Glutamatergic neuron (in vitro differentiated cells): ENCODE results near the gene RAP1GAP. TPM values are rescaled to one million over a fixed set of nuclear protein-coding genes. Genes with fewer than 3 reads are reported as not detected.

Experiments used
- DNase-seq: peaks from one replicate; pipeline ENCODE4 v3.0.0; 2022
- H3K27ac Mint-ChIP-seq: one replicate; pipeline ENCODE4 v1.8.0; 2020; ENCODE audit warnings: mild to moderate bottlenecking, mixed read lengths, inconsistent platforms; ENCODE audit not compliant: unreplicated experiment
- H3K27me3 Mint-ChIP-seq: one replicate; pipeline ENCODE4 v1.8.0; 2020; ENCODE audit warnings: mild to moderate bottlenecking, moderate library complexity, mixed read lengths, inconsistent platforms; ENCODE audit not compliant: unreplicated experiment
- H3K36me3 Mint-ChIP-seq: one replicate; pipeline ENCODE4 v1.8.0; 2020; ENCODE audit warnings: mild to moderate bottlenecking, mixed read lengths, inconsistent platforms; ENCODE audit not compliant: unreplicated experiment
- H3K4me1 Mint-ChIP-seq: one replicate; pipeline ENCODE4 v1.8.0; 2020; ENCODE audit warnings: mild to moderate bottlenecking, low read depth, mixed read lengths, inconsistent platforms; ENCODE audit not compliant: unreplicated experiment
- H3K4me3 Mint-ChIP-seq: one replicate; pipeline ENCODE4 v1.8.0; 2020; ENCODE audit warnings: mild to moderate bottlenecking, mixed read lengths, inconsistent platforms; ENCODE audit not compliant: unreplicated experiment
- H3K9me3 Mint-ChIP-seq: one replicate; pipeline ENCODE4 v1.8.0; 2020; ENCODE audit warnings: mild to moderate bottlenecking, moderate library complexity, mixed read lengths, inconsistent platforms; ENCODE audit not compliant: unreplicated experiment
- total RNA-seq: library from RNA; stranded (reverse); fragmentation: NEBNext Ultra II Directional; extraction: Animal tissue kit (Norgen Biotek cat#: 25700); gene quantifications from one replicate; pipeline ENCODE4 v1.2.1, GENCODE V29; 2021; ENCODE audit not compliant: unreplicated experiment
- TF ChIP-seq, protein P1 (sequence below): fragments of 200-600 bp; sonication (generic); IDR thresholded peaks from one replicate; pipeline ENCODE4 v1.5.0; 2021; ENCODE audit not compliant: partially characterized antibody, unreplicated experiment

RAP1GAP gene
- total RNA-seq, 1 donor from 2014 or later = 4.8 TPM

DNA sequence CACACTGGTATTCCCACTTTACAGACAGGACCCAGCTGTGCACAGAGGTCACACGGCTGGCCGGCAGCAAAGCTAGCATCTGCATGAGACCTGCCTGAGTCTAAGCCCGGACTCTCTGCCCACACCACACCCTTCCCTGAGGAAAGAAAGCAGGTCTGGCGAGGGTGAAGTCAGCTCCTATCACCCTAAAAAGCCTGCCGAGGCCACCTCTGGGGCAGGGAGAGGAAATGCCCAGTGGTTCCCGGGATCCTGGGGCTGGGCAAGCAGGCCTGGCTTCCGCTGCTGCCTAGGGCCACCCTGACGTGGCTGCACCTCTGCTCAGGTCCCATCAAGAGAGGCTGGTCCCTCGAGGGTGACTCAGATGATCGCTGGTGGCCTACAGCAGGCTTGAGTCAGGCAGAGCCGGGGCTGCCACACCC, 42.2 kb downstream of the RAP1GAP start:
- peaks cover 4% of the 10 kb centered on the region for H3K9me3 Mint-ChIP-seq
- H3K36me3 Mint-ChIP-seq = no peaks in the 10 kb centered on the region

DNA sequence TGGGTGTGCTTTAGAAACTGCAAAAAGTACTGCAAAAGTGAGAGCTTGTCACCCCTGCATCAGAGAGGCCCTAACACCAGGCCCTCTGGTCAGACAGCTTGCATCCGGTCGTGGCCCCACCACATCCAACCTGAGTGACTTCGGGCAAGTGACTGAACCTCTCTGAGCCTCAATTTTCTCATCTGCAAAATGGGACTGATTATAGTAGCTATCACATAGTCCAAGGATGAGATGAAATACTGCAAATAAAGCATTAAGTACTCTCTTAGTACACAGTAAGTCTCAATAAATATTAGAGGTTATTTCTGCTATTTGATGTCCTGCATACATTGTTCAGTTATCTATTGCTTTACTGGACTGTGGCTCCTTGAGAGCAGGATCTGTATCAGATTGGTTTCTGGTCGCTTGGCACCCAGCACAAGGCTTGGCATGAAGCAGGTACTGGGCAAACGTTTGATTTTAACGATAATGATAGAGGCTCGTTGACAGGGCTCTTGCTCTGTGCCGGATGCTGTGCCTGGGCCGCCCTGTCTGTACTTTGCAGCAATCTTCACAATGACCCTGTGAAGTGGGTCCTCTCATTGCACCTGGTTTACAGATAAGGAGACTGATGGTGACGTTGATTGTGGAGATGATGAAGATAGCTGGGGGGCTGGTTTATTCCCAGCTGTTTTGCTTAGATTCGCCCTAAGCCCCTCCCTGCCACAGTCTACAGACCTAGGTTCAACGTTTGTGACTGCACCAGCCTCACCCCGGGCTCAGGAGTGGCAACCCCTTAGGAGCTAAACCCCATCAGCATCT, 43.6 kb downstream of the RAP1GAP start:
- TF ChIP-seq, protein P1, sequence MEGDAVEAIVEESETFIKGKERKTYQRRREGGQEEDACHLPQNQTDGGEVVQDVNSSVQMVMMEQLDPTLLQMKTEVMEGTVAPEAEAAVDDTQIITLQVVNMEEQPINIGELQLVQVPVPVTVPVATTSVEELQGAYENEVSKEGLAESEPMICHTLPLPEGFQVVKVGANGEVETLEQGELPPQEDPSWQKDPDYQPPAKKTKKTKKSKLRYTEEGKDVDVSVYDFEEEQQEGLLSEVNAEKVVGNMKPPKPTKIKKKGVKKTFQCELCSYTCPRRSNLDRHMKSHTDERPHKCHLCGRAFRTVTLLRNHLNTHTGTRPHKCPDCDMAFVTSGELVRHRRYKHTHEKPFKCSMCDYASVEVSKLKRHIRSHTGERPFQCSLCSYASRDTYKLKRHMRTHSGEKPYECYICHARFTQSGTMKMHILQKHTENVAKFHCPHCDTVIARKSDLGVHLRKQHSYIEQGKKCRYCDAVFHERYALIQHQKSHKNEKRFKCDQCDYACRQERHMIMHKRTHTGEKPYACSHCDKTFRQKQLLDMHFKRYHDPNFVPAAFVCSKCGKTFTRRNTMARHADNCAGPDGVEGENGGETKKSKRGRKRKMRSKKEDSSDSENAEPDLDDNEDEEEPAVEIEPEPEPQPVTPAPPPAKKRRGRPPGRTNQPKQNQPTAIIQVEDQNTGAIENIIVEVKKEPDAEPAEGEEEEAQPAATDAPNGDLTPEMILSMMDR = no peak
- Mint-ChIP-seq H3K27ac (no peak overlapping the region), H3K27me3 (peaks cover 5% of the 10 kb centered on the region), H3K9me3 (peaks cover 4% of the 10 kb centered on the region), H3K4me3 (no peak overlapping the region), H3K36me3 (no peaks in the 10 kb centered on the region), H3K4me1 (peaks cover 4% of the 10 kb centered on the region)
- DNase-seq = no peak

More for the DNA sequence above, 42.2 kb downstream of the RAP1GAP start:
- H3K27me3 Mint-ChIP-seq = peaks cover 6% of the 10 kb centered on the region
- peaks cover 2% of the 10 kb centered on the region for H3K4me1 Mint-ChIP-seq
- no peak for DNase-seq
- no peak overlapping the region for H3K4me3 Mint-ChIP-seq
- TF ChIP-seq, protein P1 = no peak
- H3K27ac Mint-ChIP-seq = no peak overlapping the region

DNA sequence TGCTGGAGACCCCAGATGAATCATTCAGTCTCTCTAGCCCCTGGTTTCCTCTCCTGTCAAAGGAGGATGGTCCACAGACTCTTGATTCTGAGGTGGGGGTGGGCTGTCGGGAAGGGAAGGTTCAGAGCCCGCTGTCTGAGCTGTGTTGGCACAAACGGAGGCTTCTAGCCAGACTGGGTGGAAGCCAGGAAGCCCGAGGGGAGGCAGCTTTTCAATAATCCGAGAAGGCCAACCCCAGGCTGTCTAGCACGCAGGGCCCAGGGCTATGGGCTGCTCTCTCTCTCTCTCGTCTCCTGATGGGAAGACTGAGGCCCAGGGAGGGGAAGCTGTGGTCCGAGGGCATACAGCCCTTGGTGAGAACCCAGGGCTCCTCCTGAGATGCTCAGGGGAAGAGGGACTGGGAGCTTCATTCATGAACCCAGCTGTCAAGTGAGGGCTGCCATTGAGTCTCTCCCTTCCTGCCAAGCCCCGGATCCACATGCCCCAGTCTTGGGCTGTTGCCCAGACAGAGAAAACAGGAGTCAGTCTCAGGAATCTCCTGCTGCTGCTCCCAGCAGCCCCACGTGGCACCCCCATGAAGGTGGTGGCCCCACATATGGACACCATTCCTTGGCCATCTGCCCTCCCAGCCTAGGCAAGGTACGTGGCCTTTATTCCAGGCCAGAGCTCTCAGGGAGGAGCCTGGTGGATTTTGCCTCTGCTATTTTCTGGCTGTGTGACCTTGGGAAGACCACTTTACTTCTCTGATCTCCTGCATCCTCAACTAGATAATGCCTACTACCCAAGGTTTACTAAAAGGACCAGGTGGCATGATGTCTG, 44.4 kb downstream of the RAP1GAP start:
- TF ChIP-seq, protein P1 = no peak
- Mint-ChIP-seq H3K4me1 (peaks cover 4% of the 10 kb centered on the region), H3K4me3 (no peak overlapping the region), H3K27me3 (peaks cover 5% of the 10 kb centered on the region), H3K36me3 (no peaks in the 10 kb centered on the region), H3K27ac (no peak overlapping the region), H3K9me3 (peaks cover 4% of the 10 kb centered on the region)
- no peak for DNase-seq

DNA sequence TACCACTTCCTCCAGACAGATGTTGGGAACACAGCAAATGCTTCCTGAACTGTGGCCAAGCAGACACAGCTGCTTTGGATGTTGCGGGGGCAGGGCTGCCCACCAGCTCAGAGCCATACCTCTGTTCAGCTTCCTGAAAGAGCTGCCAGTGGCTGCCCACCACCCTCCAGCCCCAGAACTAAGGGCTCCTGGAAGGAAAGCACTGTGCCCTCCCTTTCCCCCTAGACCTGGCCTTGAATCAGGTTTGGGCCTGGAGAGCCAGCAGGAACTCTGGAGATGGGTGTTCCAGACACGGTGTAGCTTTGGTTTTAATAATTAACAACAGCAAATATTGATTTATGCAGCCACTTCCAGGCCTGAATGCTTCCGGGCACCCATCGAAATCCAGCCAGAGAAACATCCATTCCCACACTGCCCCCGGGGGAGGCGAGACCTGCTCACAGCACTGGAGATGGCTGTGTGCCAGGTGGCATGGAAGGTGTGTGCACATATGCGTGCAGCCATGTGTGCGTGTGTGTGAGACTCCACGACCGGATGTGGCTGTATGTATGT, 45.7 kb downstream of the RAP1GAP start:
- peaks cover 3% of the 10 kb centered on the region for H3K27me3 Mint-ChIP-seq
- no peak for DNase-seq
- no peaks in the 10 kb centered on the region for H3K36me3 Mint-ChIP-seq
- peaks cover 8% of the 10 kb centered on the region for H3K4me1 Mint-ChIP-seq
- H3K9me3 Mint-ChIP-seq = peaks cover 4% of the 10 kb centered on the region
- H3K27ac Mint-ChIP-seq = no peak overlapping the region
- TF ChIP-seq, protein P1 = no peak
- H3K4me3 Mint-ChIP-seq = no peak overlapping the region
